T-cell (primary cell): ENCODE results near the gene MPZL3. TPM values are rescaled to one million over a fixed set of nuclear protein-coding genes. Genes with fewer than 3 reads are reported as not detected.

ENCODE experiments used
- ATAC-seq, 4 experiments: fragments of 200-7000 bp in 3 of 4; fragments of 150-1000 bp in 1 of 4; cut with Tn5 transposase; replicated peaks in 1 of 4; 1 replicate in 3 of 4; 2 replicates in 1 of 4; pipeline ENCODE4 v1.10.0; 2021; ENCODE audit warnings: moderate library complexity in 3 of 4, mild to moderate bottlenecking in 2 of 4, moderate number of reproducible peaks in 1 of 4
- CTCF ChIA-PET, 2 donors: fragments of 300-600 bp; sonication (Branson Sonifier 250); formaldehyde crosslinking; loops; one replicate each; lab custom pipeline; 2022; ENCODE audit warnings: antibody characterized with exemption in 2 of 2; lab: Charles Lee
- POLR2A ChIA-PET, 2 donors: fragments of 300-600 bp; sonication (Branson Sonifier 250); formaldehyde crosslinking; loops; one replicate each; lab custom pipeline; 2022; ENCODE audit warnings: antibody characterized with exemption in 2 of 2; lab: Charles Lee
- DNase-seq, 35 experiments: peaks; one replicate each; pipeline versions ENCODE4 v3.0.0 to v3.0.0-alpha.2; 2013 to 2023
- H3K27ac ChIP-seq: one replicate; pipeline ENCODE4 v1.5.1; 2013; ENCODE audit warnings: low read length
- H3K27me3 ChIP-seq, 2 experiments: replicated peaks in 1 of 2; 1 replicate in 1 of 2; 2 replicates in 1 of 2; pipeline versions ENCODE4 v1.6.1 to v1.7.0; 2013; ENCODE audit warnings: low read length in 1 of 2, mixed read lengths in 1 of 2; ENCODE audit not compliant: control insufficient read depth in 2 of 2, insufficient read depth in 2 of 2; ENCODE audit errors: extremely low read depth in 1 of 2
- H3K36me3 ChIP-seq, 2 donors: 1 replicate in 1 of 2; 2 replicates in 1 of 2; pipeline versions ENCODE4 v1.6.1 to v1.7.0; 2013; ENCODE audit warnings: low read length in 1 of 2; ENCODE audit not compliant: control insufficient read depth in 2 of 2, insufficient read depth in 1 of 2; ENCODE audit errors: extremely low read depth in 1 of 2
- H3K4me1 ChIP-seq, 2 experiments: 1 replicate in 1 of 2; 2 replicates in 1 of 2; pipeline versions ENCODE4 v1.6.1 to v1.7.0; 2013; ENCODE audit warnings: low read length in 2 of 2, mixed read lengths in 1 of 2; ENCODE audit not compliant: insufficient read depth in 2 of 2, control insufficient read depth in 1 of 2; ENCODE audit errors: extremely low read depth in 1 of 2
- H3K4me3 ChIP-seq, 2 donors: 1 replicate in 1 of 2; 2 replicates in 1 of 2; pipeline versions ENCODE4 v1.5.1 to v1.7.0; 2013; ENCODE audit warnings: mild to moderate bottlenecking in 2 of 2, low read length in 1 of 2, moderate library complexity in 1 of 2; ENCODE audit not compliant: control insufficient read depth in 1 of 2; ENCODE audit errors: extremely low read depth in 1 of 2
- H3K9me3 ChIP-seq: 2 replicates; pipeline ENCODE4 v1.7.0; 2013
- H3K27ac Mint-ChIP-seq, 2 donors: one replicate each; pipeline ENCODE4 v1.8.0; 2020 to 2021; ENCODE audit warnings: mild to moderate bottlenecking in 2 of 2, mixed read lengths in 2 of 2
- H3K27me3 Mint-ChIP-seq, 2 donors: one replicate each; pipeline ENCODE4 v1.8.0; 2021 to 2022; ENCODE audit warnings: mixed read lengths in 2 of 2
- H3K36me3 Mint-ChIP-seq: one replicate; pipeline ENCODE4 v1.8.0; 2021; ENCODE audit warnings: mixed read lengths
- H3K4me1 Mint-ChIP-seq, 3 donors: one replicate each; pipeline ENCODE4 v1.8.0; 2020 to 2022; ENCODE audit warnings: mixed read lengths in 3 of 3, mild to moderate bottlenecking in 1 of 3
- H3K4me3 Mint-ChIP-seq, 3 donors: one replicate each; pipeline ENCODE4 v1.8.0; 2020 to 2022; ENCODE audit warnings: mild to moderate bottlenecking in 3 of 3, mixed read lengths in 3 of 3, moderate library complexity in 3 of 3
- H3K9me3 Mint-ChIP-seq, 3 donors: one replicate each; pipeline ENCODE4 v1.8.0; 2020 to 2022; ENCODE audit warnings: mixed read lengths in 3 of 3
- WGBS: methylation state at CpG from one replicate; pipeline ENCODE4 v1.1.5; 2013; ENCODE audit warnings: missing lambda C conversion rate; ENCODE audit not compliant: insufficient coverage; 5-methylcytosine and 5-hydroxymethylcytosine counted together
- total RNA-seq, 35 experiments: library from RNA in 6 of 35; stranded (reverse) in 6 of 35; fragments of 120-200 nt in 1 of 35; gene quantifications; one replicate each; pipeline versions ENCODE4 v1.2.1 to v1.2.4 and lab custom pipeline; 2013 to 2026

The MPZL3 gene
- total RNA-seq, 5 donors from 2014 or later (not counting 1 experiment from before 2014, with no cell fraction given): 9.8 to 25.2 (median 16.5) TPM

GRCh38 chr11:118274186-118274585, 22.0 kb upstream of the MPZL3 start:
- DNase-seq (no peak), ATAC-seq (no peak)
- no peaks in the 10 kb centered on the region for H3K36me3 ChIP-seq
- no peak overlapping the region for H3K4me3 ChIP-seq
- Mint-ChIP-seq H3K27me3 (peaks cover 0 to 1% of the 10 kb centered on the region in 2 donors), H3K36me3 (no peaks in the 10 kb centered on the region), H3K27ac (no peak overlapping the region), H3K9me3 (no peaks in the 10 kb centered on the region), H3K4me3 (no peak overlapping the region), H3K4me1 (peaks cover 25 to 31% (median 26%) of the 10 kb centered on the region in 3 donors)
- H3K27me3 ChIP-seq: no peaks in the 10 kb centered on the region
- ChIA-PET CTCF (no interaction called here), POLR2A (interaction anchor here in 1 of 2 donors (1.6 kb wide), 1 partner anchor 10 kb away, joined by 5 read pairs; no protein-coding TSS in a partner anchor)
- H3K9me3 ChIP-seq: no peaks in the 10 kb centered on the region
- H3K27ac ChIP-seq: no peak overlapping the region
- no peaks in the 10 kb centered on the region for H3K4me1 ChIP-seq
- WGBS: no CpG with 5 or more reads among the region's 2 CpGs

GRCh38 chr11:118272001-118272400, 19.8 kb upstream of the MPZL3 start:
- H3K9me3 ChIP-seq: no peaks in the 10 kb centered on the region
- WGBS: 63% methylated on average over 1 of the region's 2 CpGs
- POLR2A ChIA-PET: no interaction called here
- Mint-ChIP-seq H3K27me3 (peaks cover 0 to 1% of the 10 kb centered on the region in 2 donors), H3K4me3 (no peak overlapping the region), H3K4me1 (peaks cover 19 to 26% (median 25%) of the 10 kb centered on the region in 3 donors), H3K9me3 (no peaks in the 10 kb centered on the region), H3K36me3 (no peaks in the 10 kb centered on the region), H3K27ac (no peak overlapping the region)
- no peaks in the 10 kb centered on the region for H3K4me1 ChIP-seq
- H3K4me3 ChIP-seq: no peak overlapping the region
- ATAC-seq: no peak
- no peak for DNase-seq
- CTCF ChIA-PET: no interaction called here
- H3K27ac ChIP-seq: no peak overlapping the region
- H3K36me3 ChIP-seq: no peaks in the 10 kb centered on the region
- H3K27me3 ChIP-seq: no peaks in the 10 kb centered on the region

GRCh38 chr11:118267486-118267885, 15.3 kb upstream of the MPZL3 start:
- no peaks in the 10 kb centered on the region for H3K9me3 ChIP-seq
- WGBS: no CpG with 5 or more reads among the region's 4 CpGs
- H3K27me3 ChIP-seq: no peaks in the 10 kb centered on the region
- no peak for ATAC-seq
- no peak overlapping the region for H3K4me3 ChIP-seq
- H3K4me1 ChIP-seq: peaks cover 8 to 13% of the 10 kb centered on the region in 2 experiments
- peaks cover 20 to 27% (median 25%) of the 10 kb centered on the region in 3 donors for H3K4me1 Mint-ChIP-seq
- ChIA-PET CTCF (no interaction called here), POLR2A (no interaction called here)
- H3K36me3 ChIP-seq: no peaks in the 10 kb centered on the region
- no peak overlapping the region for H3K27ac ChIP-seq
- H3K27me3 Mint-ChIP-seq: peaks cover 0 to 1% of the 10 kb centered on the region in 2 donors
- H3K4me3 Mint-ChIP-seq: no peak overlapping the region
- H3K36me3 Mint-ChIP-seq: no peaks in the 10 kb centered on the region
- no peak overlapping the region for H3K27ac Mint-ChIP-seq
- H3K9me3 Mint-ChIP-seq: no peaks in the 10 kb centered on the region
- DNase-seq: no peak

- Histone ChIP-seq H3K27ac (no peak overlapping the region), H3K27me3 (no peaks in the 10 kb centered on the region), H3K4me1 (peaks cover 8 to 13% of the 10 kb centered on the region in 2 experiments), H3K36me3 (no peaks in the 10 kb centered on the region), H3K4me3 (no peak overlapping the region), H3K9me3 (no peaks in the 10 kb centered on the region)
- DNase-seq (no peak), ATAC-seq (no peak)
- ChIA-PET POLR2A (interaction anchor here in 1 of 2 donors (0.6 kb wide), 1 partner anchor 67 kb away, joined by 3 read pairs; no protein-coding TSS in a partner anchor), CTCF (interaction anchor here in 1 of 2 donors (2.2 kb wide), 1 partner anchor 24 kb away, joined by 7 read pairs; no protein-coding TSS in a partner anchor)
- Mint-ChIP-seq H3K9me3 (no peaks in the 10 kb centered on the region), H3K4me3 (no peak overlapping the region), H3K4me1 (peaks cover 20 to 34% (median 29%) of the 10 kb centered on the region in 3 donors), H3K27ac (peak overlapping the region; percentile 1 to 20), H3K27me3 (peaks cover 0 to 5% of the 10 kb centered on the region in 2 donors), H3K36me3 (no peaks in the 10 kb centered on the region)
- WGBS: no CpG with 5 or more reads among the region's 1 CpG
These were observed 13.8 kb upstream of the MPZL3 start for GRCh38 chr11:118265954-118266353.

- peaks cover 29 to 43% (median 30%) of the 10 kb centered on the region in 3 donors for H3K4me1 Mint-ChIP-seq
- no peaks in the 10 kb centered on the region for H3K9me3 ChIP-seq
- H3K27me3 ChIP-seq: no peaks in the 10 kb centered on the region
- H3K36me3 ChIP-seq: no peaks in the 10 kb centered on the region
- H3K4me1 ChIP-seq: peaks cover 8 to 13% of the 10 kb centered on the region in 2 experiments
- peak overlapping the region; percentile 71 to 85 (median 72) for H3K4me3 Mint-ChIP-seq
- 91% methylated on average over 11 of the region's 13 CpGs for WGBS
- no peak overlapping the region for H3K27ac ChIP-seq
- no peaks in the 10 kb centered on the region for H3K9me3 Mint-ChIP-seq
- CTCF ChIA-PET: interaction anchor here (0.6 to 2.2 kb wide), 7 partner anchors 23 to 1467 kb away, joined by 3 to 8 read pairs (median 4); no protein-coding TSS in a partner anchor
- H3K36me3 Mint-ChIP-seq: no peaks in the 10 kb centered on the region
- H3K27ac Mint-ChIP-seq: peak overlapping the region in 1 of 2 donors; percentile 76
- no peak for ATAC-seq
- POLR2A ChIA-PET: interaction anchor here in 1 of 2 donors (0.6 kb wide), 1 partner anchor 24 kb away, joined by 3 read pairs; no protein-coding TSS in a partner anchor
- peak overlapping the region in 1 of 2 donors; percentile 69 for H3K4me3 ChIP-seq
- DNase-seq: no peak
- peaks cover 0 to 3% of the 10 kb centered on the region in 2 donors for H3K27me3 Mint-ChIP-seq
These were observed 12.7 kb upstream of the MPZL3 start for GRCh38 chr11:118264569-118265465.
